SK-N-SH (cell line): ENCODE results near the gene DSP. TPM values are rescaled to one million over a fixed set of nuclear protein-coding genes. Genes with fewer than 3 reads are reported as not detected.

Experiments used
- CTCF ChIA-PET: fragments of 300-600, 350-600 bp; formaldehyde crosslinking; extraction: SDS; loops from one replicate; lab custom pipeline; 2021; lab: Yijun Ruan, JAX
- POLR2A ChIA-PET: fragments of 350-600 bp; sonication (Branson Sonifier 250); formaldehyde crosslinking; extraction: SDS; loops from one replicate; lab custom pipeline; 2020; ENCODE audit warnings: antibody characterized with exemption, inconsistent platforms; lab: Yijun Ruan, JAX
- DNase-seq: peaks from one replicate; pipeline ENCODE4 v3.0.0; 2012
- H2AFZ ChIP-seq: fragments of 200-600 bp; sonication (generic); 2 replicates; pipeline ENCODE4 v1.8.1; 2016; ENCODE audit warnings: antibody characterized with exemption, mild to moderate bottlenecking, low read depth
- H3F3A ChIP-seq: fragments of 200-600 bp; sonication (generic); replicated peaks from 2 replicates; pipeline ENCODE3; 2016; ENCODE audit warnings: antibody characterized with exemption, mild to moderate bottlenecking; ENCODE audit not compliant: insufficient read depth
- H3K27ac ChIP-seq, 2 experiments: fragments of 200-500 bp in 1 of 2; fragments of 200-600 bp in 1 of 2; sonication (Bioruptor generic) in 1 of 2; sonication (generic), shearing (Covaris generic) in 1 of 2; 2 replicates each; pipeline versions ENCODE4 v1.5.1 to v1.6.1; 2014 to 2016; ENCODE audit warnings: low read depth in 2 of 2, inconsistent platforms in 1 of 2, low read length in 1 of 2, mild to moderate bottlenecking in 1 of 2, mixed read lengths in 1 of 2
- H3K27me3 ChIP-seq: fragments of 200-600 bp; sonication (generic), shearing (Covaris generic); 2 replicates; pipeline ENCODE4 v1.6.1; 2016; ENCODE audit warnings: mixed run types; ENCODE audit not compliant: insufficient read depth
- H3K36me3 ChIP-seq, 2 experiments: fragments of 200-500 bp in 1 of 2; fragments of 200-600 bp in 1 of 2; sonication (Bioruptor generic) in 1 of 2; sonication (generic) in 1 of 2; replicated peaks in 1 of 2; 2 replicates each; pipeline versions ENCODE3 to v1.5.1; 2014 to 2016; ENCODE audit warnings: low read length in 1 of 2, mild to moderate bottlenecking in 1 of 2; ENCODE audit not compliant: insufficient read depth in 2 of 2, control insufficient read depth in 1 of 2
- H3K4me1 ChIP-seq, 2 experiments: fragments of 200-500 bp in 1 of 2; fragments of 200-600 bp in 1 of 2; sonication (Bioruptor generic) in 1 of 2; sonication (generic), shearing (Covaris generic) in 1 of 2; 2 replicates each; pipeline versions ENCODE4 v1.5.1 to v1.6.1; 2014 to 2016; ENCODE audit warnings: low read depth in 1 of 2, low read length in 1 of 2, mixed run types in 1 of 2; ENCODE audit not compliant: insufficient read depth in 2 of 2, control insufficient read depth in 1 of 2
- H3K4me2 ChIP-seq: fragments of 200-600 bp; sonication (generic), shearing (Covaris generic); 2 replicates; pipeline ENCODE4 v1.6.1; 2017; ENCODE audit warnings: mixed run types
- H3K4me3 ChIP-seq, 2 experiments: fragments of 200-500 bp in 1 of 2; fragments of 200-600 bp in 1 of 2; sonication (Bioruptor generic) in 1 of 2; sonication (generic), shearing (Covaris generic) in 1 of 2; 2 replicates each; pipeline versions ENCODE4 v1.5.1 to v1.8.1; 2014 to 2016; ENCODE audit warnings: low read depth in 2 of 2, inconsistent platforms in 1 of 2, low read length in 1 of 2, mild to moderate bottlenecking in 1 of 2, mixed read lengths in 1 of 2, moderate library complexity in 1 of 2
- H3K79me2 ChIP-seq: fragments of 200-600 bp; sonication (generic); 2 replicates; pipeline ENCODE4 v1.8.1; 2017; ENCODE audit warnings: mild to moderate bottlenecking; ENCODE audit not compliant: insufficient read depth
- H3K9ac ChIP-seq: fragments of 200-600 bp; sonication (generic); 2 replicates; pipeline ENCODE4 v1.6.1; 2017; ENCODE audit warnings: mixed run types
- H3K9me2 ChIP-seq: fragments of 200-600 bp; sonication (generic); 2 replicates; pipeline ENCODE4 v1.6.1; 2017; ENCODE audit warnings: mixed run types
- H3K9me3 ChIP-seq: fragments of 200-600 bp; sonication (generic); 2 replicates; pipeline ENCODE4 v1.6.1; 2017; ENCODE audit warnings: mixed run types, mild to moderate bottlenecking, moderate library complexity
- H4K20me1 ChIP-seq: fragments of 200-600 bp; sonication (generic); 2 replicates; pipeline ENCODE4 v1.6.1; 2017; ENCODE audit warnings: mild to moderate bottlenecking, mixed run types; ENCODE audit not compliant: insufficient read depth
- CTCF ChIP-seq: fragments of 200-600 bp; sonication (generic); IDR thresholded peaks from 2 replicates; pipeline ENCODE4 v1.6.1; 2017; ENCODE audit warnings: antibody characterized with exemption, mild to moderate bottlenecking, moderate library complexity
- ELF1 ChIP-seq: IDR thresholded peaks from 2 replicates; pipeline ENCODE4 v1.4.0; 2012
- EZH2phosphoT487 ChIP-seq: fragments of 200-600 bp; sonication (generic); IDR thresholded peaks from 2 replicates; pipeline ENCODE4 v1.6.1; 2017; ENCODE audit warnings: low read depth, mixed run types, mild to moderate bottlenecking, antibody characterized with exemption, moderate library complexity, borderline replicate concordance
- FOSL2 ChIP-seq: IDR thresholded peaks from 2 replicates; pipeline ENCODE4 v1.4.0; 2012; ENCODE audit warnings: low read depth, mild to moderate bottlenecking, moderate library complexity, borderline replicate concordance
- FOXJ3 ChIP-seq: sonication (generic); formaldehyde crosslinking; IDR thresholded peaks from 2 replicates; pipeline ENCODE4 v1.5.1; 2020; ENCODE audit warnings: mild to moderate bottlenecking, missing genetic modification reagents
- FOXM1 ChIP-seq: IDR thresholded peaks from 2 replicates; pipeline ENCODE4 v1.4.0; 2012; ENCODE audit warnings: low read depth, mild to moderate bottlenecking
- GABPA ChIP-seq: IDR thresholded peaks from 2 replicates; pipeline ENCODE4 v1.4.0; 2012; ENCODE audit warnings: low read depth, mild to moderate bottlenecking
- IRF3 ChIP-seq: fragments of 150-350 bp; IDR thresholded peaks from 2 replicates; pipeline ENCODE4 v1.6.1; 2016; ENCODE audit warnings: mild to moderate bottlenecking, low read depth, low read length
- MAX ChIP-seq: IDR thresholded peaks from 2 replicates; pipeline ENCODE4 v1.4.0; 2012; ENCODE audit warnings: low read depth
- MXI1 ChIP-seq: IDR thresholded peaks from 2 replicates; pipeline ENCODE4 v1.6.1; 2012; ENCODE audit warnings: mild to moderate bottlenecking, low read depth, low read length, improper control_type of control experiment
- PBX3 ChIP-seq: IDR thresholded peaks from 2 replicates; pipeline ENCODE4; 2012
- POLR2AphosphoS5 ChIP-seq: IDR thresholded peaks from 2 replicates; pipeline ENCODE4 v1.6.1; 2012; ENCODE audit warnings: low read depth, low read length
- REST ChIP-seq: IDR thresholded peaks from 2 replicates; pipeline ENCODE4 v1.6.1; 2012; ENCODE audit warnings: mild to moderate bottlenecking, low read depth, low read length, moderate library complexity
- RXRA ChIP-seq: IDR thresholded peaks from 2 replicates; pipeline ENCODE4 v1.4.0; 2012; ENCODE audit warnings: low read depth, mild to moderate bottlenecking, borderline replicate concordance
- SMC3 ChIP-seq: IDR thresholded peaks from 2 replicates; pipeline ENCODE4 v1.6.1; 2012; ENCODE audit warnings: low read depth, low read length, improper control_type of control experiment
- TAF1 ChIP-seq: IDR thresholded peaks from 2 replicates; pipeline ENCODE4 v1.6.1; 2012; ENCODE audit warnings: low read depth, mild to moderate bottlenecking, low read length, moderate library complexity, borderline replicate concordance
- USF1 ChIP-seq: IDR thresholded peaks from 2 replicates; pipeline ENCODE4 v1.4.0; 2012; ENCODE audit warnings: low read depth, borderline replicate concordance
- YY1 ChIP-seq: IDR thresholded peaks from 2 replicates; pipeline ENCODE4 v1.4.0; 2012; ENCODE audit warnings: low read depth, mild to moderate bottlenecking
- ZBTB33 ChIP-seq: IDR thresholded peaks from 2 replicates; pipeline ENCODE4 v1.4.0; 2012; ENCODE audit warnings: low read depth, borderline replicate concordance
- WGBS: methylation state at CpG from one replicate; pipeline ENCODE4 v1.1.6; 2017; ENCODE audit warnings: low lambda C conversion rate; 5-methylcytosine and 5-hydroxymethylcytosine counted together
- polyA plus RNA-seq, 3 experiments: library from polyadenylated mRNA; depleted of rRNA; stranded (reverse); fragments of >200 nt; gene quantifications; 2 replicates each; pipeline ENCODE4 v1.2.3, GENCODE V29; 2012

The DSP gene
- polyA plus RNA-seq, 1 of the 3 experiments (the other 2 are of a cell fraction): 0.02 TPM

- no peak for TF ChIP-seq PBX3
- no peak for TF ChIP-seq SMC3
- TF ChIP-seq FOXM1: no peak
- TF ChIP-seq, all 33 proteins: peak for 0
Measured at GRCh38 chr6:7500752-7501282, 40.7 kb upstream of the DSP start (continued).

GRCh38 chr6:7502743-7503142 is 38.7 kb upstream of the DSP start:
- POLR2A ChIA-PET: no interaction called here
- no peak for DNase-seq
- H3K4me1 ChIP-seq: peaks cover 4 to 6% of the 10 kb centered on the region in 2 experiments; a peak in 1 of 4 replicates
- H3K27ac ChIP-seq: no peak overlapping the region
- WGBS: 84% methylated on average over 10 of the region's 11 CpGs
- H3K36me3 ChIP-seq: no peaks in the 10 kb centered on the region
- H4K20me1 ChIP-seq: no peaks in the 10 kb centered on the region
- no peaks in the 10 kb centered on the region for H3F3A ChIP-seq
- no peak overlapping the region for H2AFZ ChIP-seq
- no peaks in the 10 kb centered on the region; the same call in 1 of the 2 replicates for H3K27me3 ChIP-seq
- no peaks in the 10 kb centered on the region for H3K9me3 ChIP-seq
- H3K79me2 ChIP-seq: no peaks in the 10 kb centered on the region
- no peak overlapping the region for H3K4me2 ChIP-seq
- H3K9ac ChIP-seq: no peak overlapping the region
- CTCF ChIA-PET: no interaction called here
- no peak overlapping the region for H3K4me3 ChIP-seq
- H3K9me2 ChIP-seq: no peaks in the 10 kb centered on the region
- TF ChIP-seq POLR2AphosphoS5: no peak
- no peak for TF ChIP-seq REST
- no peak for TF ChIP-seq CTCF
- no peak for TF ChIP-seq EZH2phosphoT487
- TF ChIP-seq RXRA: no peak
- no peak for TF ChIP-seq YY1
- TF ChIP-seq MXI1: no peak
- no peak for TF ChIP-seq FOXJ3 (CRISPR knock-in tag)
- TF ChIP-seq FOSL2: no peak
- TF ChIP-seq PBX3: no peak
- no peak for TF ChIP-seq ZBTB33
- no peak for TF ChIP-seq USF1
- TF ChIP-seq IRF3: no peak
- TF ChIP-seq MAX: no peak
- TF ChIP-seq ELF1: no peak
- no peak for TF ChIP-seq TAF1
- no peak for TF ChIP-seq GABPA
